Spleen (tissue), 7 donors: Measurements from ENCODE around the gene RNF26.

ENCODE experiments used
- CTCF ChIP-seq, 11 experiments: fragments of 200-600 bp in 7 of 11; fragments of 450-650 bp in 4 of 11; sonication (generic) in 4 of 11; IDR thresholded peaks in 8 of 11; conservative IDR thresholded peaks in 3 of 11; 1 replicate in 7 of 11; 2 replicates in 4 of 11; pipeline versions ENCODE4 v1.4.0 to v1.8.0; 2016 to 2021; ENCODE audit warnings: antibody characterized with exemption in 11 of 11, inconsistent platforms in 4 of 11, mild to moderate bottlenecking in 1 of 11
- POLR2A ChIP-seq, 3 donors: fragments of 450-650 bp; IDR thresholded peaks; one replicate each; pipeline ENCODE4 v1.5.1; 2017; ENCODE audit warnings: antibody characterized with exemption in 3 of 3, mild to moderate bottlenecking in 1 of 3
- POLR2AphosphoS5 ChIP-seq, 3 donors: sonication (generic); formaldehyde crosslinking; IDR thresholded peaks; one replicate each; pipeline ENCODE4 v1.5.1; 2017; ENCODE audit warnings: antibody characterized with exemption in 3 of 3
- donor health status: DM: no; HTN: no; CAD: no; lungs with moderate emphysema.
- donor health status: DM: no; HTN: no; CAD: no.
- donor health status: DM: no; HTN: no; CAD: no.

GRCh38 chr11:119366690-119367620, 32.6 kb downstream of the RNF26 start:
- TF ChIP-seq POLR2A (IDR thresholded peaks at IDR 0.05): no peak
- TF ChIP-seq CTCF (IDR thresholded peaks at IDR 0.05 in 8 of 11, conservative IDR thresholded peaks at IDR 0.05 in 3 of 11): no peak
- TF ChIP-seq POLR2AphosphoS5 (IDR thresholded peaks at IDR 0.05): no peak
